HG02571 (cell line): ENCODE data around the gene BAHCC1.

ENCODE experiments used
- ATAC-seq: cut with Tn5 transposase; IDR thresholded peaks from one replicate; pipeline ENCODE4 v1.9.1; 2021; ENCODE audit warnings: mild to moderate bottlenecking, moderate library complexity; ENCODE audit not compliant: unreplicated experiment

BAHCC1 gene

DNA sequence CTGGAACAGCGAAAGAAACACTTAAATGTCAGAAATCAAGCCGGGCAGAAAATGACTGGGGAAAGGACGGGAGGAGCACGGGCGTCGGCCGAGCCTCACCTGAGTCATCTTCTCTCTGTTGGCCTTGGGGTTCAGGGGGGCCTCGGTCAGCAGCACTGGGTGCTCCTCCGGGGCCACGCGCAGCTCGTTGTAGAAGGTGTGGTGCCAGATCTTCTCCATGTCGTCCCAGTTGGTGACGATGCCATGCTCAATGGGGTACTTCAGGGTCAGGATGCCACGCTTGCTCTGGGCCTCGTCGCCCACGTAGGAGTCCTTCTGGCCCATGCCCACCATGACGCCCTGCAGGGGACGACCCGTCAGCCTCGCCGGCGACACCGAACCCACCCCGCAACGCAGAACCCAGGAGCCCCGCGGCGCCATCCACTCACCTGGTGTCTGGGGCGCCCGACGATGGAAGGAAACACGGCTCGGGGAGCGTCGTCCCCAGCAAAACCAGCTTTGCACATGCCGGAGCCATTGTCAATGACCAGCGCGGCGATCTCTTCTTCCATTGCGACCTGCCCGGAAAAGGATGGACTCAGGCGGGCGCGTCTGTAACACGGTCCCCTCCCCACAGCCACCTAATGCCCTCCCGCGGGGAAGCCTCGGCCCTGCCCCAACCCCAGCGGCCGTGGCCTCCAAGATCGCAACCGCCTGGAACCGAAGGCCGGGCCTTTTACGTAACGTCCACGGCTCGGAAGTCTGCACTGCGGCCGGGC lies 116.7 kb downstream of the BAHCC1 start:
- peak; percentile 1 for ATAC-seq

- peak; percentile 50 for ATAC-seq
Observed at GRCh38 chr17:81512562-81513371, 117.5 kb downstream of the BAHCC1 start, which contains the start of gene ACTG1. TSS of gene ACTG1 (minus strand) at chr17:81512799. CDS start at chr17:81512354, 445 bp downstream.

DNA sequence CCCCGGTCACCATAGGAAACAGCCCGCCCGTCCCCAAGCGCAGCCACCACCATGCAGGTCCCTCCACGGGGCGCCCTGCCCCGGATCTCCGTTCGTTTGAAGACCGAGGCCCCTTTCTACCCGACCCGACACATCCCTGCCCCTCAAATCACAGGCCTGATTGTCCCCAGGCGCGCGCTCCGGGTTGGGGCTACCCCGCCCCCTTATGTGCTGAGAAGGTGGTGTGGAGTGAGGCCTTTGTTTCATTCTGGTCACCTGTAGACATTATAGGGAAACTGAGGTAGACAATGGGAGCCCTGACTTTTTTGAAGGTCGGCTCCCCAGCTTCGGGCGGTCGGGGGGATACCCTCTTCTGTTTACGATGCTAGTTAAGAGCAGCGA lies 118.1 kb downstream of the BAHCC1 start:
- no peak for ATAC-seq

DNA sequence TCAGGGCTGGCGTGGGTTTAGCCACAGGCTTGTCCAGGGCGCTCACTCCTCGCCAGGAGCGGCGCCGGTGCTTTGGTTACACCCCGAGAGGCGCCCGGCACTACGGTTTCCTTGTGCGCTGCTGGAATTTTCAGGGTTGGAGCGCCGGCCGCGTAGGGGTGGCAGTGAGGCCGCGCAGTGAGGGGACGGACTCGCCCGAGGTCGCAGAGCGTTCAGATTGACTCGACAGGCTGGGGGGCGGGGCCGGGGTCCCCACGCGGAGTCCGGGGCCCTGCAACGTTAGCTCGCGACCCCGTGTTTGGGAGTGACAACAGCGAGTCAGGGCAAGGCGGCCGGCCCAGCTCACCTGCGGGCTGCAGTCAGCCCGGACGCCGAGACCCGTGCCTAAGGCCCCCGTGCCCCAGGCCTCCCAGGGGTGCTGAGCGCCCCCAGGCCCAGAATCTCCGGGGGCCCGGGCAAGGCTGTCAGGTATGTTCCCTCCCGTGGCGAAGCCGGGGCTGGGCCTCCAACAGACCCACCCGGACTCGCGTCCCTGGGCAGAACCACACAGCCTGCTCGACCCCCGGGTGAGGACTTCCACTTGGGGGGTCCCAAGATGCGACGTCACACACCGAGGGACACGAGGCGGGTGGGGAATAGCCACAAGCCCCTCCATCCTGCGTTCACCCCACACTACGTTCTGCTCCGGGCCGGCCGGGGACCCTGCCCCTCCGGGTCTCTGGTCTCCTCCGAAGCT lies 118.7 kb downstream of the BAHCC1 start:
- ATAC-seq, result no peak

GRCh38 chr17:81514489-81514738 lies 119.2 kb downstream of the BAHCC1 start:
- no peak for ATAC-seq

DNA sequence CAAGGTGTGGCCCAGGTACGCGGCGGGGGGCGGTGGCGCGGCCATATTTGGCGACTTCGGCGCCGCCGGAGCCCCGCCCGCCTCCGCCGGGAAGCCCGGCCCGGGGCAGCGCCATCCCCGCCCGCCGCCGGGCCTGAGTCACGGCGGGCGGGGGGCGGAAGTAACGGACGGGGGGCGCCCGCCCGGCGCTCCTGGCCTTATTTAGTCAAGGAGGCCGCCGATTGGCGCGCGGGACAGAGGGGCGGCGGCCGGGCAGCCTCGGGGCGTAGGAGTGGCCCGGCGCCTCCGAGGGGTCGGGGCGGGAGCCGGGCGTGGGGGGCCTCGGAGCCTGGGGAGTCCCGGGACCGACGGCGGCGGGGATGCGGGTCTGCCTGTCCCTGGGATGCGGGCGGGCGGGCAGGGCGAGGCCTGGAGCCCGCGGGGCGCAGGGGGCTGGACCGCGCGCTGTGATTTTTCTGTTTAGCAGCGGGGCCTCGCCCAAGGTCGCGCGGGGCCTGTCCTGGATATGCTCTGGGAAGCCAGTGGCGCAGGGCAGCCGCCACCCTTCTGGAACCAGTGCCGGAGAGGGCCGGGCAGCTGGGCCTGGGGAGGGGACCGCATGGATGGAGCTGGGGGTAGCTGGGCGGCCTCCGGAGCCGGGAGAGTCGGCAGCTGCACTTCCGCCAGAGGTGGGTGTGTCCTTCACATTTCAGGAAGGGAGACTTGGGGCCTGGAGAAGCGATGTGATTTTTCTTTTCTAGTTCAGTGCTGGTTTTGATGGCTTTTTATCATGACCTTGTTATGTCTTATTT lies 119.7 kb downstream of the BAHCC1 start:
- no peak for ATAC-seq

DNA sequence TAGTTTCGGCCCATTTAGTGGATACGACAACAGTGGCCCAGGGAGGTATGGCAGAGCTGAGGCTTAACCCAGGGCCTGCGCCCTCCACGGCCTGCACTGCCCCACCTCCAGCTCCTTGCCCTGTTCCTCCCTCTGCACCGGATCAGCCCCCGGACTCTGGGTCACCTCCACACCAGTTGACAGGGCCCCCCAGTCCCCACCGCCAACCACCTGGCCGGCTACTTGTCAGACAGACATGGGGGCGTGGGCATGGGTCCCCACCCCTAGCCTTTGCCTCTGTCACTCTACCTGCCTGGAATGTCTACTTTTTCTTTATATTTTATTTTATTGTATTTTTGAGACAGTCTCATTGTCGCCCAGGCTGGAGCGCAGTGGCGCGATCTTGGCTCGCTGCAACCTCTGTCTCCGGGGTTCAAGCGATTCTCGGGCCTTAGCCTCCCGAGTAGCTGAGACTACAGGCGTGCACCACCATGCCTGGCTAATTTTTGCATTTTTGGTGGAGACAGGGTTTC lies 120.3 kb downstream of the BAHCC1 start:
- ATAC-seq, result no peak
